Amniotic stem cell (primary cell): Measurements from ENCODE around the gene ZNF827.

Source experiments
- DNase-seq: peaks from one replicate; lab custom pipeline; 2025; lab: John Stamatoyannopoulos, UW

The ZNF827 gene

DNA sequence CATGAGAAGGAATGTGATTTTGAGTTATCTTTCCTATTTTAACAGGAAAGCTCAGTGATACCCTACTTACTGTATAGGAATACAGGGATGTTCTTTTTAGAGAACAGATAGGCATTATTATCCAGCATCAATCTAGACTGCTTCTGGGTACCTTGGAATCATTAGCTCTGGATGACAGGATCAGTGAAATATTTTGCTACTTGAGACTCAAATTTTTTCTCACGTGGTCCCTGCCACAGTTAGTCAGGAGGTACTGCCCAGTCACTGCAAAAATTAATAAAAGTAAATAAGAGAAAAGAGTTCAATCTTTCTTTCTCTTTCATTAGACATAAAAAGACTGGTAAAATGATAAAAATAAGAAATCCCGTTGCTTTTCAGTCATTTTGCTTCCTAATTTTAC lies 5.5 kb downstream of the ZNF827 start:
- DNase-seq = no peak

DNA sequence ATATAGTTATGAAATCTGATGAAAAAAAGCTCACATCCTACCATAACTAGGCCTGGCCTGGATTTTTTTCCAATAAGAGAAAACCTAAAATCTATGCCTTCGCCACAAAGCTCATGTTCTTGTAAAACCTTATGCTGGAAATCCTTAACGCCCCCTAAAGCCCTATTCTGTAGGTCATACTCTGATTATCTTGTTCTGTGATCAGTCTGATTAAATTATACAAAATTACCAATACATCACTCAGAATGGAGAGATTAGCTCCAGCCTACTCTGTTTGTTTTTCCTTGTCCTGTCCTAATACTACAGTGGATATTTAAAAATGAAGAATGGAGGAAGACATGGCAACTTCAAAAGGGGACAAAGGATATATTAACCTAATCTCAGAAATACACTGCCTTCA lies 7.2 kb downstream of the ZNF827 start:
- DNase-seq = no peak

DNA sequence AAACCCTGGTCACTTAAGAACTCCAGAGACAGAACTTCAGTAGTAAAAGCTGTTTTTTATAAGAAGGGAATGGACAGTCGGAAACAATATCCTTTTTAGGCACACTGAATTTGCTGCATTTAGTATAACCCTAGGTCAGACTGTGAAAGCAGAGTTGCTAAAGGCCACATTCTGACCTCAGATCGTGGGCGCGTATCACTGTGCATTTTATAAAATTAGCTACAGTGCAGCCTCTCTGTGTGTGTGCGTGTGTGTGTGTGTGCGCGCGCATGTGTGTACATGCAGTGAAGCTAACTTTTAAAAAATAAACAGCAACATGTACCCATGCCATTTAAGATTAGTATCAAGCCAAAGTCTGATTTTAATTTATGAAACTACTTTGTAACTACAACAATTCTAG lies 8.0 kb downstream of the ZNF827 start:
- no peak for DNase-seq

DNA sequence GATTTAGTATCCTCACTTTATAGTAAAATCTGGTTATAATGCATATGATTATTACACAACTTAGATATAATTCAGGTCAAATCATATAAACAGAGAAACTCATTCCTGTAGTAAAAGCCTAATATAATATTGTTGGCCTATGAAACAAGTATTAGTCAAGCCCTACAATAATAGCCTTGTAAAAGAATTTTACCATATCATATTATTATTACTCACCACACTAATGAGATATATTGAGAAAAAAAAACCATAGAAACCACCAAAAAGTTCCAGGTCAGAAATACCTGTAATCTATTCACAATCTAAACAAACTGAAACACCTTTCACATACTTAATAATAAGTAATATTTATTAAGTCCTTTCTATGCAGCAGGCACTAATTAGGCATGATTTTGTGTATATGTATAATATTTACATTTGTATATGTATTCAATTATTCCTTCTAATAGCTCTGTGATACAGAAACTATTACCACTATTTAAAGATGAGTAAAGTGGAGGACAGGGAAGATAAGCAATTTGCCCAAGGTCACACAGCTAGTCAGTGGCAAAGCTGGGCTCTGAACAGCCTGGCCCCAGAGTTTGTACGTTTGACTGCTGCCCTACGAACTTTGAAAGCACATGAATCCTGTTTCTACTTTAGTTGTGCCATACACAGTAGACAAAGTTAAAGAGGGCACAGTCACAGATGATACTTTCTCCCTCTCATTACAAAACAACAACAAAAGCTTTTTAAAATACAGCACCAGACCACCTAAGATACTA lies 9.0 kb downstream of the ZNF827 start:
- DNase-seq = no peak

DNA sequence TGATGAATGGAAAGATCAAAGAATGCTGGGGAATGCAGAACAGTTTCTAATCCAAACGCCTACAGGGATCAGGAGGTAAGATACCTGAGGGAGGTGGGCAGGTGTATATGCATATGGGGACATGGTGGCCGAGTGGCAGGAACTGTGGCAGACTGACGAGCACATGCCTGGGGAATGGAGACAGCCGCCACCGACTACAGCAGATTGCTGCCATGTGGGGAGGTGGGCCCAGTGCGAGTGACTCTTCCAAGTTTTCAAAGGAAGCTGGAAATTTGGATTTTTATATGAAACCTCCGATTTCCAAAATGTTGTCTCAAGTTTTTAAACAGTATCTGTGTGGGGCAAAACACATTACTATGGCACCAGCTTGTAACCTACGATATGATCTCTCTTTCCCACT lies 9.9 kb downstream of the ZNF827 start:
- no peak for DNase-seq

DNA sequence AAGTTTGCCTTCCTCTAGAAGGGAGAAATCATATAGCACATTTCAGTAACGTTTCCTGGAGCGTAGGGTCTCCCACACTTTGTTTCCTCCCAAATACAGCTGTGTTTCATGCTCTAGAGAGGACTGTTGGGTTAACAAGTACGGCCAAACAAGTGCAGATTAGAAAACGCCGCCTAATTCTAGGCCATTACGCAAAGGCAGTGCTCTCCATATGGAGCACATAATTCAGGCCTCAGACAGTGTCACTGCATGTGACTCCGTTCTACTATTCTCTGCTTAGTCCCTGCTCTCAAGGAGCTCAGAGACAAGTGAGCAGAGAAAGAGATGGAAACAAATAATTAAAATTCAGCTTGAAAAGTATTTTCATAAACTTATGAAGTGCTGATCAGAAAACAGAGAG lies 11.6 kb downstream of the ZNF827 start:
- no peak for DNase-seq

DNA sequence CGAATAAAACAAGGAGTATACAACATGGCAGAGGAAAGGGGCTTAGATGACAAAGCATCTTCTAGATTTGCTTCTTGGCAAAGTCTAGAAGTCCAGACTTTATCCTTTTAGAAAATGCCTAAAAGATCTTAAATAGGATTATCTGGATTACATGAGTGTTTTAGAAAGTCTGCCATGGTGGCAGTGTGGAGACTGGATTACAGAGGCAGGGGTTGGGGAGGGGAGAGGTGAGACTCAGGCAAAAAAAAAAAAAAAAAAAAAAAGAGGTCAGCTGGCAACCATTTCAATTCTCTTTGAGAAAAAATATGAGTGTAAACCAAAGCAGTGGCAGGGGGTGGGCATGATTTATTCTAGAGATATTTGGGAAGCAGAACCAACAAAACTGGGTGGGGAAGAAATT lies 17.4 kb downstream of the ZNF827 start:
- no peak for DNase-seq

DNA sequence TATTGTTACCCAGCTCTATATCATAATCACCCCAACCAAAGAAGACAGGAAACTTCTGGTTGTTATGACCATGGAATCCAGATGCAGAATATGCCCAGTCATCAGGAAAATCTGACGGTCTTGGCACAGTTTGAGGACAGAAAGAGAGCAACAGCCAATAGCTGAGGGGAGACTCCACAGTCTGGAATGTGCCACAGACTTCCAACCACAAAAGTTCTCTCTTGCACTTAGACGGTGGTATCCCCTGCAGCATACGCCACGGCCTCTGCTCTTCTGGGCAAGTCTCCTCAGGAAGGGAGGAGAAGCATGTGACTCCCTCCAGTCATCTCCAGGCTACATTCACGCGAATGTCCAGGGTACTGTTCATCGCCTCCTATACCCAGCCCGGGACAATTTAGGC lies 18.4 kb downstream of the ZNF827 start:
- DNase-seq = peak; percentile 77

DNA sequence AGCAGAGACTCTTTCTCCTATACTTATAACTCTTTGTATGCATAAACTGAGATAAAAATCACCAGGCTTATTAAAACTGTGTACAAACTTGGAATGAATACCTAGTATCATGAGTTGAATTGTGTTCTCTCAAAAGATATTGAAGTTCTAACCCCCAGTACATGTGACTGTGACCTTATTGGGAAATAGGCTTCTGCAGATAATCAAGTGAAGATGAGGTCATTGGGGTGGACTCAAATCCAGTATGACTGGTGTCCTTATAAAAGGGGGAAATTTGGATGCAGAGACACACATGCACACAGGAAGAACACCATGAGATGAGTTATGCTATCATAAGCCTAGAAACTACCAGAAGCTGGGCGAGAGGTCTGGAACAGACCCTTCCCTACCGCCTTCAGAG lies 26.2 kb downstream of the ZNF827 start:
- DNase-seq = no peak

DNA sequence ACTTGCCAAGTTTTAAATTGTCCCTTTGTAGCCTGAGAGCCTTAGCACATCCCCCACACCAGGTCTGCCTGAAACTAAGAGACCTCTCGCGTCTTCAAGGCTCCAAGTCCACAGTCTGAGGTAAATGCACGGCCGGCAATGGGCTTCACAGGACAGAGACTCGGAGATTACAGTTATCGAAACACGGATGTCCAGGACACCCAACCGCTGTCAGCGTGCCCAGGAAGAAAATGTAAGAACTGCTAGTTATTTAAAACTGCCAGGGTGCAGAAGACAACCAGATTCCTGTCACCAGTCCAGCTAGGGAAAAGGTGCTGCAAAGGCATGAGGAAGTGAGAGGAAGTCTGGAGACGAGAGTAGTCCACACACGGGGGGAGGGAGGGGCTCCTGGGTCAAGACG lies 28.9 kb downstream of the ZNF827 start:
- DNase-seq = no peak

DNA sequence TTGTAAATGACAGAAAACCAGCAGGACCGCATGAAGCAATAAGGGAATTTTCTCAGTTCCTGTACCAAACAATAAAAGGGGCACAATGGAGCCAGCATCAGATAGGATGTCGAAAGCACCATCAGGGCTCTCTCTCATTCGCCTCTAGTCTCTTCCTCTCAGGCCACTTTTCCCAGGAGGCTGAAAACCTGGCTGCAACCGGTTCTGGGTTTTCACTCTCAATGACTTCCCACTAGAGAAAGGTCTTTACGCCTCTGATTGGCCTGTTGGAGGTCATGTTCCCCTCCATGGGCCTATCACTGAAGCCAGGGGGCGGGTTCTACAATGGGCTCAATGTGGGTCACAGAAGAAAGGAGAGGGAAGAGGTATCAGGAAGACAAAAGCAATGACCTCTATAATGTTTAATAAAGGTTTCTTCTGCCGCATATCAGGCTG lies 29.3 kb downstream of the ZNF827 start:
- no peak for DNase-seq

DNA sequence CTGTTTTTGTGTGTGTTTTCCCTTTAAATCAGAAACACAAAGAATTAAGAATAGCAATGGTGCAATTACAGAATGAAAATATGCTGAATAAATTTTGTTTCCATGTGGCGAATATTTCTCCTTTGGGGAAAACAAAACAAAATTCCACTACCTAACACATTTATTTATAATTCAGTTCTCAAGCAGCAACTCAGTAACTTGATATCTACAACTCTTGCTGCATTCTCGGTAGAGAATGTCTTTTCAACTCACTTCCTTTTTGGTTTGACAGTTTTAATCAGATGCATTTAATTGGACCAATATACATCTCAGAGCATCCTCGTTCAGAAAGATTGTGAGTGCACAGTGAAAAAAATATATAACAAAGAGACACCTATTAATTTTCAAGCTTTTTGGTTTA lies 30.8 kb downstream of the ZNF827 start:
- DNase-seq = no peak

DNA sequence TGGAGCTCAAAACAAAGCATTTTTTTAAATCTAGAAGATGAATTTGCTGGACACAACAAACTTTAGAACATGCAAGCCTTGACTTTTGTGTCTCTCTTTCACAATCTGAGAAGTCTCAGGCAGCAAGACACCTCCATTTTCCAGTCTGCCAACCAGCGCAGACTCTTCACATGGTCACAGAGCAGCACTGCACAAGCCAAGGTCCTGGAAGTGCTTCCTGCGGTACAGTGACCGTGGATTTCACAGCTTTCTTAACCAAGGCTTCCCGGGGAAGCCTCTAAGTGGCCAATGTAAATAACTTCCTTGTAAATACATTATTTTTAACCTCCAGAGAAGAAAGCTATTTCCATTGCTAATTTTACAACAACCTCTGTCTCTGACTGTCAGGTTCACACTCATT lies 31.2 kb downstream of the ZNF827 start:
- no peak for DNase-seq

DNA sequence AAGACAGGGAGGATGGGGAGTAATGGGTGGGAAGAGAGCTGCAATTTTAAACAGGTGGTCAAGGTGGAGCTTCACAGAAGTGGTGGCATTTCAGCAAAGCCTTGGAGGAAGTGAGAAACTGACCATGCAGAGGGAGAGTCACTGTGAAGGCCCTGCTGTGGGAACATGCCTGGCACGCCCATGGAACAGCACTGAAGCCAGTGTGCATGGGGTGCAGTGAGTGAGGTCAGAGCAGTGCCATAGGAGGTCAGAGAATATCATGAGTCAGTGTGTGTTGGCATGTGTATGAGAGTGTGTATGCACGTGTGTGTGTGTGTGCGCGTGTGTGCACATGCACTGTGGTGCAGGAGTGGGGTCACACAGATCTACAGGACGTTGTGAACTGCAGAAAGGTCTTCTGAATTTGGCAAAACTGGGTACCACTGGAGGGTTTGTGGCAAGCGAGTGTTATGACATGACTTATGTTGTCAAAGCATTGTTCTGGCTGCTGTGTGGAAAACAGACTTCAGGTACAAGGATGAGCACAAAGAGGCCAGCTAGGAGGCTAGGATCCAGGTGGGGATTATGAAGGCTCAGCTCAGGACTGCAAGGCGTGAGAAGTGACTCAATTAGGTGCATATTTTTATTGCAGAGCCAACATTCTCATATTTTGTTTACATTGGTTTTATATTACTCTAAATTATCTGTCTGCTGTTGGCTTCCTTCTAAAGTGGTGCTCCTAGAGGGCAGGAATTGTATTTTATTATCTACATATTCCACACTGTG lies 34.0 kb downstream of the ZNF827 start:
- no peak for DNase-seq

DNA sequence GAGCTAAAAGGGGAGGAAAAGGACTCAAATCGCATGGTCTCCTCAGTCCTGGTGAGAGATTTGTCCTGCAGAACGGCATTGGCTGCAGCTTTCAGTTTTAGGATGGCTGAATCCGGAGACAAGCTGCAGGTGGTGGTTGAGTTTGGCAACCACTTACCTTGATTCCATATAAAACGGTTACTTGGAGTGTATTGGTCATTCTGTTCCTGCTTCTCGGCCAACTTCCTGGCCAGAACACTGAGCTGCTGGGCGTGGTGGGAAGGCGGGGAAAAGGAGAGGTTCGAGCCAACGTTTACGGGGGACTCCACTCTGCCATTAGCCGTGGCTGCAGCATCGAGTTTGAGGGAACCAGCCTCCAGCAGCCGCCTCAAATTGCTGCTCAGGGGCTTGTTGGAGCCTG lies 36.1 kb downstream of the ZNF827 start:
- DNase-seq = no peak

DNA sequence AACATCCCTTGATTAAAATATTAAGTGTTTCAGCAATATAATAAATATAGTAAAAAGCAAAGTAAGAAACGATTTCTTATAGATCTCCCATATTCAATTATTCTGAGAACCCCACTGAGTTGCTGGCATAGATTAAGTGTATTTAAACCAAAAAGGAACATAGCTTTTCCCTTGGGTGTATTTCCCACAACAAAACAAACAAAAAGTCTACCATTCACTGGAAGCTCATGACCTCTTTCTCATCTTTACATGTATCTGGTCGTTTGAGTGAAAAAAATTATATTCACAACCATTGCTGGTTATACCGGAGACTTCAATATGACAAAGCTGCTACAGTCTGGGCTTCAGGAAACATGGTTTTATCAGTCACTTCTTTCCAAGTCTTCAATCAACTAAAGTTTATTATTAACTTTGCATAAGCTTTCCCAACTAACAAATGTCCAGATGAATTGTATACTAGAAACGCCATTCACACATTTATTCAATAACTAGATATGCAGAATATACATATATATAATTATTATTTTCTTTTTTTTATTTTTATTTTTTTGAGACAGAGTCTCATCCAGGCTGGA lies 38.6 kb downstream of the ZNF827 start:
- no peak for DNase-seq

DNA sequence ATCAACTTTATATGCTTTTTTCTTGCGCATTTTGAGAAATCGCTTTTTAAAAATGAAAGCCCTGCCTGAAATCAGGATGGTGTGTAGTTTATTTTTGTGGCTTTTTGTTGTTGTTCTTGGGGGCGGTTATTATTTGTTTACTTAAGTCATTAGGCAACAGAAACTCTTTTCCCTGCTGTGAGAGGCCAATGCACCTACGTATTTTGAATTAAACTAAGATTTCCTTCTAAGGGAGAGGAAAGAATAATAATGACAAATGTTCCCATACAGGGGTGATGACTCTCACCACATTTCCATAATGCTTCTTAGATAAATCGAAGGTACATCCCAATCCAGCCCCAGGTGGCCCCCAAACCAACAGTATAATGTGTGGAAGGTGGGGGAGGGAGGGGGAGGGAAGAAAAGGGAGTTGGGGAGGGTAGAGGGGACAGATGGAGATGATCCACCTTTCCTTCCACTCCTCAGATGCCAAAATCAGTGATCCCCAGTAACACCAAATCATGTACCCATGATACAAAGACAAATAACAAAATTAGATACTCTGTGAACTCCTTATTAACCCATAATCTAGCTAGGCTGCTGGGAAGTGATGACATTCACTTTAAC lies 39.6 kb downstream of the ZNF827 start:
- DNase-seq = no peak

DNA sequence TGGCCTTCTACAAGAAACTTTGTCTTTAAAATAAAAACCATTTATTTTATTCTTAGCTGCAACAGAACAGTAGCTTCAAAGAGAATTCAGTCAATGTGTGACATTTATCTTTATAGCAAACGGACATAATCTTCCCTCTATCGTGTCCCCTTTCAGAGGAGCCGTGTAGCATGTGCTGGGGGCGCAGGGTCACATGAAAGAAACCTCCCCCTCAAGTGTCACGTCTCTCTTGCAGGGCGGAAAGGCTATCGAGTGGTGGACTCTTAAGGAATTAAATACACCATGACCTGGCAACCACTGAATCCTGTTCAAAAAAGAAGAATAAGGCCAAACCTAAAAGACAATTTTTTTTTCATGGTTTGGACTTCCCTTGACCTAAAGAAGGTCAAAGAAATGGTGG lies 40.2 kb downstream of the ZNF827 start:
- no peak for DNase-seq

DNA sequence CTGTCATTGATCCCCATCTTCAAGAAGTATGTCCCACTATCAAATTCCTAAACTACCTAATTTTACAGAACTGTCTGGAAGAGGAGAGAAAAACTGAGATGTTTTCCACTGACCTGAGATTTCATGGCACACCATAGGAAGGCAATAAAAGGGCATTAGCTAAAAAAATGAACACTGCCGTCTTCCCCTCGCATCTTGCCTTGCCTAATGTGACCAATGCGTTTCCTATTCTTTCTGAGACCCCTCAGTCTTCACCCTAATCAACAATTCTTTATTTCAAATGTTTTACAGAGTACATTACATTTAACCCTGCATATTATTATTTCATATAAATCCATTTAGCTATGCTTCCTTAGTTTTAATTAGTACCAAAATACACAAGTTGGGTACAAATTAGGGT lies 43.6 kb downstream of the ZNF827 start:
- no peak for DNase-seq

DNA sequence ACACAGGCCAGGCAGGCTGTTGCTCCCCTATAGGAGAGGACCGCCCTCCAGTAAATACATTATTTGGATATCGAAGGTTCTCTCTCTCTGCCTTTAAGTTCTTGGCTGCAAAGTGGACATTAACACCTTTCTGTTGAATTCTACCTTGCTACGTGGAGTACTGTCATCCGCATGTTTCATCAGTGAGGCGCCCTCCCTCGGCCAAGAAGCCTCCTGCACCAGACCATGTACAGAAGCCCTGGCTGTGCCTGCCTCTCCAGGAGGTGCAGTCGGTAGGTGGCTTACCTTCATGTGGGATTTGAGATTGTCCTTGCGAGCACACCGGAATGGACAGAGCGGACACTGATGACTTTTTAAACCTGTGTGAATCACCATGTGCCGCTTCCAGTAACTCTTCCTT lies 46.7 kb downstream of the ZNF827 start:
- DNase-seq = no peak

DNA sequence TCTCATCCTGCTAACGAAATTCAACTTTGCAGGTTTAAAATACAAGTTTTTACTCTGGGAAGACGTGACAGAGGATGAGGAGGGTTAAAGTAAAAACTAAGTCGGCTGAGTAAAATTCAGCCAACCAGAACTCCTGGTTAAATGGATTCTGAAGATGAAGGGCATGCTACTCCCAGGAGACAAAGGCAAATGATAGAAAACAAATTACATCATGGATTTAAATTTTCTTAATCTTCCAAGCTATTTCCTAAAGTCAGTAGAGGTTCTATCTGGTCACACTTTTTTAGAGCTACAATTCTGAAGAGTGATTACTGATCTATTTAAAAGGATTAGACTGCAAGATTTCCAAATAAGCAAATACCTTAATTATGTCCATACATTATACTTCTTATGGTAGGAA lies 47.9 kb downstream of the ZNF827 start:
- no peak for DNase-seq

DNA sequence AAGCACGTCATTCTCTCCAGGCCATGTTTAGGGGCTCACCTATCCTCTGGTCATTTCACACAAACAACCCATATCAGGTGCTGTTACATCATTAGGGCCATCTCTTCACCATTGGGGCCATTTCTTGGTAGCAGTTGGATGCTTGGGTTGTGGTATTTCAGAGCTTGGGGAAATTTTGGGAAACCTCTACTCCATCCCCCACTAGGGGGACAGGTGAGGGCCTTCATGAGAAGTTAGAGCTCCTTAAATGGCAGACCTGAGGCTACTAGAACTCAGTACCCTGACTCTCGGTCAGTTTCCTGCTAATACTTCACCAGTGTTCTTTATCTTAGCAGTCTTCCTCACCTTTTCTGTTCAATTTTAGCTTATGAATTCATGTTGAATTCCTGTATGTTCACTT lies 50.2 kb downstream of the ZNF827 start:
- no peak for DNase-seq
